Esophagus muscularis mucosa (tissue), 3 donors: Measurements from ENCODE around the gene KRTAP4-5.

Experiments
- POLR2AphosphoS5 ChIP-seq, 2 donors: sonication (generic); formaldehyde crosslinking; IDR thresholded peaks; one replicate each; pipeline ENCODE4 v1.6.1; 2017; ENCODE audit warnings: antibody characterized with exemption in 2 of 2
- TF ChIP-seq, protein P1 (sequence below), 3 experiments: fragments of 200-600 bp in 2 of 3; fragments of 450-650 bp in 1 of 3; sonication (generic) in 2 of 3; IDR thresholded peaks; one replicate each; pipeline ENCODE4 v1.5.1; 2017 to 2019; ENCODE audit warnings: antibody characterized with exemption in 3 of 3, mild to moderate bottlenecking in 2 of 3, moderate library complexity in 1 of 3

DNA sequence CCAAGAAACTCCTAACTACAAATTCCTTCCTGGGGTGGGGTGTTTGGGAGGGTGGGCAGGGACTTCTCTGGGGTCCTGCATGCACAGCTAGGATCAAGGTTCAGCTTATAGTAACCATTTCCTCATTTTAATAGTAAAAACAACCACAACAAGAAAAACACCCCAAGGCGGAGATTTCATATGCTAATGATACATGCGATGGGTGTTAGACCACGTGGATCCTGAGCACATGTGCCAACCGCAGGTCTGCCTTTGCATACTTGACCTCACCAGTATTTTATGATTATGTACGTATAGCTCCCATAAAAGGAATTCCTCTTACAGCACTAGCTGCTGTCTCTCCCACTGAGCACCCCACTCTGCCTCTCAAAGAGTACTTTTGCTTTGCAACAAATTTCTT, 33.3 kb downstream of the KRTAP4-5 start:
- TF ChIP-seq, protein P1, sequence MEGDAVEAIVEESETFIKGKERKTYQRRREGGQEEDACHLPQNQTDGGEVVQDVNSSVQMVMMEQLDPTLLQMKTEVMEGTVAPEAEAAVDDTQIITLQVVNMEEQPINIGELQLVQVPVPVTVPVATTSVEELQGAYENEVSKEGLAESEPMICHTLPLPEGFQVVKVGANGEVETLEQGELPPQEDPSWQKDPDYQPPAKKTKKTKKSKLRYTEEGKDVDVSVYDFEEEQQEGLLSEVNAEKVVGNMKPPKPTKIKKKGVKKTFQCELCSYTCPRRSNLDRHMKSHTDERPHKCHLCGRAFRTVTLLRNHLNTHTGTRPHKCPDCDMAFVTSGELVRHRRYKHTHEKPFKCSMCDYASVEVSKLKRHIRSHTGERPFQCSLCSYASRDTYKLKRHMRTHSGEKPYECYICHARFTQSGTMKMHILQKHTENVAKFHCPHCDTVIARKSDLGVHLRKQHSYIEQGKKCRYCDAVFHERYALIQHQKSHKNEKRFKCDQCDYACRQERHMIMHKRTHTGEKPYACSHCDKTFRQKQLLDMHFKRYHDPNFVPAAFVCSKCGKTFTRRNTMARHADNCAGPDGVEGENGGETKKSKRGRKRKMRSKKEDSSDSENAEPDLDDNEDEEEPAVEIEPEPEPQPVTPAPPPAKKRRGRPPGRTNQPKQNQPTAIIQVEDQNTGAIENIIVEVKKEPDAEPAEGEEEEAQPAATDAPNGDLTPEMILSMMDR (IDR thresholded peaks at IDR 0.05): no peak
- no peak for TF ChIP-seq POLR2AphosphoS5 (IDR thresholded peaks at IDR 0.05)
